Endothelial cell (in vitro differentiated cells): Measurements from ENCODE around the gene CRLF2. TPM values are rescaled to one million over a fixed set of nuclear protein-coding genes. Genes with fewer than 3 reads are reported as not detected.
"Not testable (repeated sequence)": the region's sequence is repeated elsewhere in the genome, so short reads cannot be mapped to it uniquely, and the experiment has no call there.

Experiments used
- DNase-seq: peaks from one replicate; pipeline ENCODE4 v3.0.0; 2021; ENCODE audit warnings: low spot score
- H3K27ac Mint-ChIP-seq: one replicate; pipeline ENCODE4 v1.8.0; 2021; ENCODE audit warnings: mixed read lengths, inconsistent platforms; ENCODE audit not compliant: unreplicated experiment
- H3K27me3 Mint-ChIP-seq: one replicate; pipeline ENCODE4 v1.8.0; 2021; ENCODE audit warnings: mild to moderate bottlenecking, moderate library complexity, mixed read lengths, inconsistent platforms; ENCODE audit not compliant: unreplicated experiment
- H3K36me3 Mint-ChIP-seq: one replicate; pipeline ENCODE4 v1.8.0; 2021; ENCODE audit warnings: mild to moderate bottlenecking, low read depth, mixed read lengths, inconsistent platforms; ENCODE audit not compliant: unreplicated experiment
- H3K4me1 Mint-ChIP-seq: one replicate; pipeline ENCODE4 v1.8.0; 2021; ENCODE audit warnings: mild to moderate bottlenecking, mixed read lengths, inconsistent platforms; ENCODE audit not compliant: unreplicated experiment
- H3K4me3 Mint-ChIP-seq: one replicate; pipeline ENCODE4 v1.8.0; 2021; ENCODE audit warnings: mild to moderate bottlenecking, mixed read lengths, inconsistent platforms; ENCODE audit not compliant: unreplicated experiment
- H3K9me3 Mint-ChIP-seq: one replicate; pipeline ENCODE4 v1.8.0; 2021; ENCODE audit warnings: mixed read lengths, inconsistent platforms; ENCODE audit not compliant: unreplicated experiment
- CTCF ChIP-seq: fragments of 200-600 bp; sonication (generic); IDR thresholded peaks from one replicate; pipeline ENCODE4 v1.5.0; 2021; ENCODE audit warnings: antibody characterized with exemption; ENCODE audit not compliant: unreplicated experiment
- total RNA-seq: library from RNA; stranded (reverse); fragmentation: NEBNext Ultra II Directional; extraction: Animal tissue kit (Norgen Biotek cat#: 25700); gene quantifications from one replicate; pipeline ENCODE4 v1.2.1, GENCODE V29; 2021; ENCODE audit not compliant: unreplicated experiment

Gene CRLF2
- total RNA-seq, 1 donor from 2014 or later: not detected

GRCh38 chrX:1164322-1165288 is 47.8 kb downstream of the CRLF2 start:
- no peak for DNase-seq
- H3K9me3 Mint-ChIP-seq: peaks cover 35% of the 10 kb centered on the region
- H3K4me3 Mint-ChIP-seq: no peak overlapping the region
- peaks cover 26% of the 10 kb centered on the region for H3K36me3 Mint-ChIP-seq
- no peak for TF ChIP-seq CTCF
- H3K27ac Mint-ChIP-seq: no peak overlapping the region
- peaks cover 15% of the 10 kb centered on the region for H3K27me3 Mint-ChIP-seq
- no peaks in the 10 kb centered on the region for H3K4me1 Mint-ChIP-seq

GRCh38 chrX:1163231-1163630 is 49.2 kb downstream of the CRLF2 start:
- TF ChIP-seq CTCF: no peak
- Mint-ChIP-seq H3K4me1 (no peaks in the 10 kb centered on the region), H3K27ac (no peak overlapping the region), H3K27me3 (peaks cover 19% of the 10 kb centered on the region), H3K9me3 (peaks cover 40% of the 10 kb centered on the region), H3K36me3 (peaks cover 26% of the 10 kb centered on the region), H3K4me3 (no peak overlapping the region)
- DNase-seq: no peak

GRCh38 chrX:1162119-1162916 is 50.1 kb downstream of the CRLF2 start:
- TF ChIP-seq CTCF: no peak
- H3K4me3 Mint-ChIP-seq: no peak overlapping the region
- H3K27ac Mint-ChIP-seq: no peak overlapping the region
- H3K27me3 Mint-ChIP-seq: peaks cover 18% of the 10 kb centered on the region
- no peak for DNase-seq
- peaks cover 26% of the 10 kb centered on the region for H3K36me3 Mint-ChIP-seq
- peaks cover 34% of the 10 kb centered on the region for H3K9me3 Mint-ChIP-seq
- no peaks in the 10 kb centered on the region for H3K4me1 Mint-ChIP-seq

GRCh38 chrX:1159548-1159947 is 52.9 kb downstream of the CRLF2 start:
- H3K4me3 Mint-ChIP-seq: peak overlapping the region; percentile 37
- H3K27me3 Mint-ChIP-seq: peaks cover 25% of the 10 kb centered on the region
- DNase-seq: no peak
- H3K9me3 Mint-ChIP-seq: peaks cover 37% of the 10 kb centered on the region
- peak overlapping the region; percentile 48 for H3K27ac Mint-ChIP-seq
- no peaks in the 10 kb centered on the region for H3K4me1 Mint-ChIP-seq
- TF ChIP-seq CTCF: no peak
- peaks cover 31% of the 10 kb centered on the region for H3K36me3 Mint-ChIP-seq

GRCh38 chrX:1156681-1157455 is 55.6 kb downstream of the CRLF2 start:
- peaks cover 32% of the 10 kb centered on the region for H3K9me3 Mint-ChIP-seq
- H3K4me3 Mint-ChIP-seq, H3K27ac Mint-ChIP-seq, DNase-seq, H3K4me1 Mint-ChIP-seq: not testable (repeated sequence)
- H3K27me3 Mint-ChIP-seq: peaks cover 23% of the 10 kb centered on the region
- H3K36me3 Mint-ChIP-seq: peaks cover 22% of the 10 kb centered on the region
